H9 (cell line): ENCODE measurements around the gene OSBPL2. TPM values are rescaled to one million over a fixed set of nuclear protein-coding genes. Genes with fewer than 3 reads are reported as not detected.

Experiments
- DNase-seq: peaks from one replicate; pipeline ENCODE4 v3.0.0-alpha.2; 2017
- H2AFZ ChIP-seq: one replicate; pipeline ENCODE4 v1.6.1; 2013; ENCODE audit warnings: mild to moderate bottlenecking, low read length, control low read depth, moderate library complexity
- H2AK5ac ChIP-seq: 2 replicates; pipeline ENCODE4 v1.6.1; 2013; ENCODE audit warnings: low read length, control low read depth, mixed read lengths; ENCODE audit not compliant: insufficient read length
- H2BK120ac ChIP-seq: one replicate; pipeline ENCODE4 v1.6.1; 2013; ENCODE audit warnings: low read depth, mild to moderate bottlenecking, low read length, control low read depth, inconsistent platforms; ENCODE audit not compliant: poor library complexity, severe bottlenecking
- H2BK12ac ChIP-seq: 2 replicates; pipeline ENCODE4 v1.6.1; 2013; ENCODE audit warnings: low read length, control low read depth, mixed read lengths, low read depth; ENCODE audit not compliant: insufficient read length
- H2BK15ac ChIP-seq: 2 replicates; pipeline ENCODE4 v1.6.1; 2013; ENCODE audit warnings: low read depth, low read length, control low read depth
- H2BK20ac ChIP-seq: one replicate; pipeline ENCODE4 v1.6.1; 2013; ENCODE audit warnings: low read depth, mild to moderate bottlenecking, low read length, control low read depth, inconsistent platforms; ENCODE audit not compliant: poor library complexity, severe bottlenecking
- H2BK5ac ChIP-seq: 2 replicates; pipeline ENCODE4 v1.6.1; 2013; ENCODE audit warnings: low read length, control low read depth, mixed read lengths; ENCODE audit not compliant: insufficient read length
- H3K14ac ChIP-seq: 2 replicates; pipeline ENCODE4 v1.6.1; 2013; ENCODE audit warnings: low read length, control low read depth; ENCODE audit not compliant: insufficient read depth
- H3K18ac ChIP-seq: 2 replicates; pipeline ENCODE4 v1.6.1; 2013; ENCODE audit warnings: low read depth, mild to moderate bottlenecking, mixed read lengths, low read length, control low read depth; ENCODE audit not compliant: insufficient read length
- H3K23ac ChIP-seq: 2 replicates; pipeline ENCODE4 v1.6.1; 2013; ENCODE audit warnings: low read length, control low read depth, mixed read lengths, low read depth; ENCODE audit not compliant: insufficient read length
- H3K23me2 ChIP-seq: 2 replicates; pipeline ENCODE4 v1.6.1; 2013; ENCODE audit warnings: low read depth, mild to moderate bottlenecking, mixed read lengths, low read length, control low read depth; ENCODE audit not compliant: insufficient read length, poor library complexity, severe bottlenecking
- H3K27ac ChIP-seq: 2 replicates; pipeline ENCODE4 v1.5.1; 2013; ENCODE audit warnings: low read length, control low read depth, mixed read lengths, low read depth; ENCODE audit not compliant: insufficient read length
- H3K27me3 ChIP-seq: 2 replicates; pipeline ENCODE4 v1.6.1; 2013; ENCODE audit warnings: low read length, control low read depth, inconsistent platforms; ENCODE audit not compliant: insufficient read depth
- H3K4ac ChIP-seq: 2 replicates; pipeline ENCODE4 v1.6.1; 2013; ENCODE audit warnings: low read depth, mild to moderate bottlenecking, control low read depth, inconsistent platforms, low read length, moderate library complexity
- H3K4me1 ChIP-seq: 2 replicates; pipeline ENCODE4 v1.6.1; 2013; ENCODE audit warnings: low read length, control low read depth, inconsistent platforms; ENCODE audit not compliant: insufficient read depth
- H3K4me2 ChIP-seq: 2 replicates; pipeline ENCODE4 v1.6.1; 2013; ENCODE audit warnings: low read length, control low read depth, mixed read lengths; ENCODE audit not compliant: insufficient read length, insufficient read depth
- H3K56ac ChIP-seq: 2 replicates; pipeline ENCODE4 v1.6.1; 2013; ENCODE audit warnings: low read depth, mild to moderate bottlenecking, mixed read lengths, low read length, control low read depth; ENCODE audit not compliant: insufficient read length
- H3K79me1 ChIP-seq: 2 replicates; pipeline ENCODE4 v1.6.1; 2013; ENCODE audit warnings: low read depth, mild to moderate bottlenecking, moderate library complexity, low read length, control low read depth, inconsistent platforms; ENCODE audit not compliant: insufficient read depth, poor library complexity, severe bottlenecking
- H3K79me2 ChIP-seq: 2 replicates; pipeline ENCODE4 v1.6.1; 2013; ENCODE audit warnings: low read length, control low read depth, inconsistent platforms; ENCODE audit not compliant: insufficient read depth
- H3K9ac ChIP-seq: 2 replicates; pipeline ENCODE4 v1.6.1; 2013; ENCODE audit warnings: low read length, control low read depth, mixed read lengths; ENCODE audit not compliant: insufficient read length; ENCODE audit errors: extremely low read depth
- H3K9me3 ChIP-seq: one replicate; pipeline ENCODE4 v1.6.1; 2013; ENCODE audit warnings: low read depth, low read length, inconsistent platforms; ENCODE audit not compliant: control insufficient read depth
- H3T11ph ChIP-seq: one replicate; pipeline ENCODE4 v1.6.1; 2013; ENCODE audit warnings: mild to moderate bottlenecking, low read length, control low read depth, inconsistent platforms
- H4K20me1 ChIP-seq: one replicate; pipeline ENCODE4 v1.6.1; 2013; ENCODE audit not compliant: control insufficient read depth, insufficient read length, insufficient read depth
- H4K5ac ChIP-seq: 2 replicates; pipeline ENCODE4 v1.6.1; 2013; ENCODE audit warnings: low read depth, mild to moderate bottlenecking, mixed read lengths, low read length, control low read depth; ENCODE audit not compliant: insufficient read length
- H4K8ac ChIP-seq: replicated peaks from 2 replicates; pipeline ENCODE4 v1.6.1; 2013; ENCODE audit warnings: low read length, control low read depth, mixed read lengths, low read depth; ENCODE audit not compliant: insufficient read length
- H4K91ac ChIP-seq: 2 replicates; pipeline ENCODE4 v1.6.1; 2013; ENCODE audit warnings: low read depth, mild to moderate bottlenecking, moderate library complexity, mixed read lengths, low read length, control low read depth; ENCODE audit not compliant: insufficient read length
- H3K27ac Mint-ChIP-seq, 3 experiments: 2 replicates in 2 of 3; 3 replicates in 1 of 3; pipeline ENCODE4 v1.8.0; 2020 to 2021; ENCODE audit warnings: mixed read lengths in 3 of 3, mild to moderate bottlenecking in 1 of 3, moderate library complexity in 1 of 3
- H3K27me3 Mint-ChIP-seq: 2 replicates; pipeline ENCODE4 v1.8.0; 2021; ENCODE audit warnings: low read depth, mild to moderate bottlenecking, moderate library complexity, mixed read lengths
- H3K36me3 Mint-ChIP-seq, 3 experiments: 2 replicates in 2 of 3; 3 replicates in 1 of 3; pipeline ENCODE4 v1.8.0; 2020 to 2021; ENCODE audit warnings: low read depth in 3 of 3, mixed read lengths in 3 of 3; ENCODE audit not compliant: insufficient read depth in 1 of 3
- H3K4me1 Mint-ChIP-seq, 2 experiments: 2 replicates each; pipeline ENCODE4 v1.8.0; 2020; ENCODE audit warnings: mixed read lengths in 2 of 2
- H3K4me3 Mint-ChIP-seq, 2 experiments: 2 replicates in 1 of 2; 3 replicates in 1 of 2; pipeline ENCODE4 v1.8.0; 2020 to 2021; ENCODE audit warnings: mild to moderate bottlenecking in 2 of 2, mixed read lengths in 2 of 2, moderate library complexity in 1 of 2
- H3K9me3 Mint-ChIP-seq, 2 experiments: 2 replicates in 1 of 2; 3 replicates in 1 of 2; pipeline ENCODE4 v1.8.0; 2020; ENCODE audit warnings: mild to moderate bottlenecking in 2 of 2, mixed read lengths in 2 of 2, moderate library complexity in 1 of 2
- CTCF ChIP-seq: fragments of 200-600 bp; sonication (generic); conservative IDR thresholded peaks from 3 replicates; pipeline ENCODE4 v1.8.0; 2021; ENCODE audit warnings: antibody characterized with exemption, mild to moderate bottlenecking
- WGBS: extraction: QIAGEN DNeasy Blood & Tissue Kit; methylation state at CpG from one replicate; pipeline ENCODE4 v1.1.7; 2013; ENCODE audit warnings: missing lambda C conversion rate, low lambda C conversion rate, mixed read lengths; ENCODE audit not compliant: insufficient read length; ENCODE audit errors: extremely low coverage; 5-methylcytosine and 5-hydroxymethylcytosine counted together
- microRNA-seq: library from miRNA; unstranded; fragments of <30 nt; microRNA quantifications from one replicate; pipeline ENCODE4, GENCODE V29; 2020; ENCODE audit warnings: borderline microRNAs expressed
- total RNA-seq: library from RNA; stranded (reverse); gene quantifications from 2 replicates; pipeline ENCODE4 v1.2.1, GENCODE V29; 2021

The OSBPL2 gene
- total RNA-seq, 1 experiment from 2014 or later = 47.3 TPM

DNA sequence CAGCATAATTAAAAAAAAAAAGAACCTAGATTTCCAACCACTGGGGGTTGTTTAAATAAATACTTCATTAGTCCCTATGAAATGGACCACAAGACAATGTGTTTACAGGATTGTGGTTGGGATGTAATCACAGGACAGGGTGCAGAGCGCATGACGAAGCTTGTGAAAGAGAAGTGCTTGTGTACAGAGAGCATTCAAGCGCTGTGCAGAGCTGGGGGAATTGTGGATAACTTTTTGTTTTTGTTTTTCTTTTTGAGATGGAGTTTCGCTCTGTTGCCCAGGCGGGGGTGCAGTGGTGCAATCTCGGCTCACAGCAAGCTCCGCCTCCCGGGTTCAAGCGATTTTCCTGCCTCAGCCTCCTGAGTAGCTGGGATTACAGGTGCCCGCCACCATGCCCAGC is 106.5 kb downstream of the OSBPL2 start:
- H3K4ac ChIP-seq = no peak overlapping the region
- no peak for TF ChIP-seq CTCF
- WGBS = no CpG with 5 or more reads among the region's 10 CpGs
- Mint-ChIP-seq H3K4me1 (no peaks in the 10 kb centered on the region), H3K4me3 (no peak overlapping the region), H3K27me3 (no peaks in the 10 kb centered on the region; the same call in 1 of the 2 replicates), H3K9me3 (peaks cover 9 to 12% of the 10 kb centered on the region in 2 experiments), H3K27ac (peak overlapping the region in 1 of 3 experiments; percentile 71; a peak in 1 of 7 replicates), H3K36me3 (peaks cover 28 to 82% (median 76%) of the 10 kb centered on the region in 3 experiments)
- no peak overlapping the region for H4K8ac ChIP-seq
- no peak overlapping the region for H3K9ac ChIP-seq
- H2BK5ac ChIP-seq = no peak overlapping the region
- H2AK5ac ChIP-seq = no peak overlapping the region
- H3K9me3 ChIP-seq = no peaks in the 10 kb centered on the region
- H2BK120ac ChIP-seq = no peak overlapping the region
- no peak overlapping the region for H3K27ac ChIP-seq
- DNase-seq = no peak
- H4K91ac ChIP-seq = no peak overlapping the region
- H3T11ph ChIP-seq = no peak overlapping the region
- no peak overlapping the region for H3K18ac ChIP-seq
- no peak overlapping the region for H3K4me2 ChIP-seq
- no peak overlapping the region for H4K5ac ChIP-seq
- H2BK20ac ChIP-seq = no peak overlapping the region
- H2AFZ ChIP-seq = no peak overlapping the region
- H4K20me1 ChIP-seq = no peaks in the 10 kb centered on the region
- no peak overlapping the region for H3K23ac ChIP-seq
- no peaks in the 10 kb centered on the region for H3K79me1 ChIP-seq
- no peaks in the 10 kb centered on the region for H3K23me2 ChIP-seq
- H3K4me1 ChIP-seq = no peaks in the 10 kb centered on the region
- no peak overlapping the region for H3K56ac ChIP-seq
- no peaks in the 10 kb centered on the region for H3K79me2 ChIP-seq
- H2BK15ac ChIP-seq = no peak overlapping the region
- H2BK12ac ChIP-seq = no peak overlapping the region
- H3K14ac ChIP-seq = no peak overlapping the region
- no peaks in the 10 kb centered on the region for H3K27me3 ChIP-seq

Small RNA genes within 50 kb of the gene (microRNA-seq; reads per million reads assigned to microRNA genes)
- gene MIR4758 = not detected

Other genes starting within 250 kb of the OSBPL2 start
- 30.8 and 40.9 TPM in 2 replicates for gene TAF4, start 172.6 kb upstream of the OSBPL2 start, total RNA-seq
- 77.9 and 82.4 TPM in 2 replicates for gene LSM14B, start 116.0 kb upstream of the OSBPL2 start, total RNA-seq
- 332 and 337 TPM in 2 replicates for gene PSMA7, start 95.1 kb upstream of the OSBPL2 start, total RNA-seq
- 18.8 and 22.2 TPM in 2 replicates for gene SS18L1, start 94.8 kb upstream of the OSBPL2 start, total RNA-seq
- gene MTG2, start 55.5 kb upstream of the OSBPL2 start, total RNA-seq = 25.1 and 27.7 TPM in 2 replicates
- 1.8 and 1.9 TPM in 2 replicates for gene HRH3, start 18.2 kb upstream of the OSBPL2 start, total RNA-seq
- 153 and 154 TPM in 2 replicates for gene ADRM1, start 64.5 kb downstream of the OSBPL2 start, total RNA-seq
- gene LAMA5, start 128.8 kb downstream of the OSBPL2 start, total RNA-seq = 200 and 201 TPM in 2 replicates
- 1,715 and 1,736 TPM in 2 replicates for gene RPS21, start 148.6 kb downstream of the OSBPL2 start, total RNA-seq
- 10.8 and 11.0 TPM in 2 replicates for gene CABLES2, start 168.8 kb downstream of the OSBPL2 start, total RNA-seq
- gene RBBP8NL, start 189.0 kb downstream of the OSBPL2 start, total RNA-seq = 0.20 and 0.28 TPM in 2 replicates
- gene GATA5, start 237.5 kb downstream of the OSBPL2 start, total RNA-seq = 0.24 and 0.39 TPM in 2 replicates